Epithelial cell of proximal tubule (primary cell): ENCODE data around the gene MIEF1. TPM values are rescaled to one million over a fixed set of nuclear protein-coding genes. Genes with fewer than 3 reads are reported as not detected.
"Not testable (repeated sequence)": the region's sequence is repeated elsewhere in the genome, so short reads cannot be mapped to it uniquely, and the experiment has no call there.

ENCODE experiments used
- DNase-seq: peaks from one replicate; pipeline ENCODE4 v3.0.0-alpha.2; 2011; ENCODE audit warnings: low read depth
- H3K4me3 ChIP-seq: 2 replicates; pipeline ENCODE4 v1.5.1; 2011; ENCODE audit warnings: low read depth, mild to moderate bottlenecking, low read length
- CTCF ChIP-seq: conservative IDR thresholded peaks from 2 replicates; pipeline ENCODE4 v1.5.1; 2012; ENCODE audit warnings: low read depth, mild to moderate bottlenecking, low read length
- total RNA-seq: library from RNA; depleted of rRNA; stranded (reverse); fragments of >200 nt; gene quantifications from 2 replicates; pipeline ENCODE4 v1.2.3, GENCODE V29; 2015

MIEF1 gene
- total RNA-seq, 1 donor from 2014 or later = 22.9 TPM

- TF ChIP-seq CTCF = no peak
- H3K4me3 ChIP-seq = peak overlapping the region; percentile 88
Observed at GRCh38 chr22:39502789-39503409, 809 bp downstream of the MIEF1 start.

GRCh38 chr22:39503630-39504029 is 1.5 kb downstream of the MIEF1 start:
- H3K4me3 ChIP-seq = peak overlapping the region; percentile 88
- TF ChIP-seq CTCF = no peak
- DNase-seq = no peak

More at GRCh38 chr22:39502789-39503409, 809 bp downstream of the MIEF1 start:
- DNase-seq = no peak

- no peak for DNase-seq
- peak overlapping the region; percentile 88 for H3K4me3 ChIP-seq
- TF ChIP-seq CTCF = no peak
Observed at GRCh38 chr22:39504071-39504470, 2.0 kb downstream of the MIEF1 start.

GRCh38 chr22:39507021-39507420 is 4.9 kb downstream of the MIEF1 start:
- H3K4me3 ChIP-seq, DNase-seq: not testable (repeated sequence)

GRCh38 chr22:39508393-39508792 is 6.3 kb downstream of the MIEF1 start:
- H3K4me3 ChIP-seq = no peak overlapping the region
- no peak for DNase-seq
- TF ChIP-seq CTCF = no peak

GRCh38 chr22:39510529-39511149 is 8.5 kb downstream of the MIEF1 start:
- TF ChIP-seq CTCF = no peak
- no peak overlapping the region for H3K4me3 ChIP-seq
- DNase-seq = no peak

GRCh38 chr22:39511226-39511625 is 9.1 kb downstream of the MIEF1 start:
- no peak for TF ChIP-seq CTCF
- no peak for DNase-seq
- H3K4me3 ChIP-seq = no peak overlapping the region
